GM18508 (cell line): ENCODE measurements around the gene KRTAP7-1.

Experiments used
- ATAC-seq: cut with Tn5 transposase; IDR thresholded peaks from one replicate; pipeline ENCODE4 v1.9.1; 2021; ENCODE audit warnings: moderate number of reproducible peaks; ENCODE audit not compliant: insufficient read depth, unreplicated experiment

The KRTAP7-1 gene, protein sequence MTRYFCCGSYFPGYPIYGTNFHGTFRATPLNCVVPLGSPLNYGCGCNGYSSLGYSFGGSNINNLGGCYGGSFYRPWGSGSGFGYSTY

DNA sequence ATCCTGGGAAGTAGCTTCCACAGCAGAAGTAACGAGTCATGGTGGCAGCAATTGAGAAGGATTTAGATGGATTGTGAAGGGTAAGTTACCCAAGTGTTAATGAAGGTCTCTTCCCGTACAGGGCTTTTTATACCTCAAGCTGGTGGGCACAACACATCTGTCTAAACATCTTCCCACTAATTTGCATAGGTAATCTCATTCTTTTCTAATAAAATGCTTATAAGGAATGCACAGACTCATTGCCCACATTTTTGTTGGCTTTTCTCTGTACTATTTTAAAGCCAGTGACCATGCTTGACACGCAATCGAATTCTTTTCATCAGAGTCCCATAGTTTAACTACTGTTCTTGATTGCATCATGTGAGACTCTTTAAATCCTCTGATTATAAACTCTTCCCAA lies at the start of gene KRTAP7-1:
Gene KRTAP7-1, minus strand, starts transcription at position 101 of the 400 bp plus-strand sequence. Its CDS starts 61 bp downstream, at position 40.
- no peak for ATAC-seq

DNA sequence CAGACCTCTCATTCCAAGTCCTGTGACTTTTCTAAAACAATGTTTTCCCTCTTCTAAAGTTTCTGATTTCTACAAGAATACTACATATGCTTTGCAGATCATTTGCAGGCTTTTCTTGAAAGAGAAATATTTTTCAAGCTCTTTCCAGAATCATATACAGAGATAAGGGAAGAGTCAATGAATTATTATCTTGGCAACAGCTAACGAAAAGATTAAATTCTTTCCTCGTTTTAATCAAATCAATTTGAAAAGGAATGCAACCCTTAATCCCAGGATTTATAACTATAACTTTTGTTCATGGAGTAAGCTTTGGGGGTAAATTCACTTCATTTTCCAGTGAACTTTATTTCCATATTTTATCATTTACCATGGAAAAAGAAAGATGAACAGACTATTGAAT lies 45.0 kb upstream of the KRTAP7-1 start:
- no peak for ATAC-seq

GRCh38 chr21:30847627-30848500 lies 18.3 kb upstream of the KRTAP7-1 start:
- no peak for ATAC-seq

DNA sequence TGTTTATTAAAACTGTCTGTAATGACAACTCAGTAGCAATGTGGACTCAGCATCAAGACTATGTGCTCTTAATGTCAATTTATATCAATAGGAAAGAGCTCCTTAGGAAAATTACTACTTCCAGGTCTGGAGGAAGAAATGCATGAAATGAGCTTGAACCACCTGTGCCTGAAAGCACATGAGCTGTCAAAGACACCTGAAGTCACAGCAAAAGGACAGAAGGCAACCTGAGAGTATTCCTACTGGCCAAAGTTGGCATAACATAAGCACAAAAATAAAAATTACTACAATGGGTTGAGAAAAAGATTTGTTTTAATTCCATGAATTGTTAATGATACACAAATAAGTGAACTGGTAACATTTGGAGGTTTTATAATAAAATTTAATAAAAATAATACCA lies 13.4 kb upstream of the KRTAP7-1 start:
- no peak for ATAC-seq

- no peak for ATAC-seq
These were observed 9.7 kb upstream of the KRTAP7-1 start for GRCh38 chr21:30839304-30839703.

GRCh38 chr21:30838536-30838935 lies 9.0 kb upstream of the KRTAP7-1 start:
- ATAC-seq: no peak

GRCh38 chr21:30831194-30831765 lies 1.7 kb upstream of the KRTAP7-1 start:
- ATAC-seq: no peak

GRCh38 chr21:30818837-30819610 lies 10.5 kb downstream of the KRTAP7-1 start:
- ATAC-seq: no peak

DNA sequence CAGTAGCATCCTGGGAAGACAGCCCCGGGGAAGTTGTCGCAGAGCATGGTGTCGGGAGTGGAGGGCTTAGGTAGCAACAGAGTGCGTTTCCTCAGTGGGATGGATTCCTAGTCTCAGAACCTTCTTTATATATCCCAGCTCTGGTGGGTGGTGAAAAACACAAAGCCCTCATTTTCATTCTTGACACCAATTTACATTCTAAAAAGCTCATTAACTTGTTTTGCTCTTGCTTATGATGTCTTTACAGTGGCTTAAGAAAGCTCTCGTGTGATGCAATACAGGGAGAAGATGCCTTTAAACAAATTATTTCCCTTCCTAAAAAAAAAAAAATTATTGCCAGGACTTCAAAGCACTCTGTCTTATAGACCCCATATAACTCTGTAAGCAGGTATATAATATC lies 16.4 kb downstream of the KRTAP7-1 start, which contains the start of gene KRTAP8-1:
Gene KRTAP8-1, minus strand, starts transcription at position 101 of the 400 bp plus-strand sequence. Its CDS starts 54 bp downstream, at position 47.
- ATAC-seq: no peak

- ATAC-seq: no peak
These were observed 29.0 kb downstream of the KRTAP7-1 start for GRCh38 chr21:30800605-30801004.

DNA sequence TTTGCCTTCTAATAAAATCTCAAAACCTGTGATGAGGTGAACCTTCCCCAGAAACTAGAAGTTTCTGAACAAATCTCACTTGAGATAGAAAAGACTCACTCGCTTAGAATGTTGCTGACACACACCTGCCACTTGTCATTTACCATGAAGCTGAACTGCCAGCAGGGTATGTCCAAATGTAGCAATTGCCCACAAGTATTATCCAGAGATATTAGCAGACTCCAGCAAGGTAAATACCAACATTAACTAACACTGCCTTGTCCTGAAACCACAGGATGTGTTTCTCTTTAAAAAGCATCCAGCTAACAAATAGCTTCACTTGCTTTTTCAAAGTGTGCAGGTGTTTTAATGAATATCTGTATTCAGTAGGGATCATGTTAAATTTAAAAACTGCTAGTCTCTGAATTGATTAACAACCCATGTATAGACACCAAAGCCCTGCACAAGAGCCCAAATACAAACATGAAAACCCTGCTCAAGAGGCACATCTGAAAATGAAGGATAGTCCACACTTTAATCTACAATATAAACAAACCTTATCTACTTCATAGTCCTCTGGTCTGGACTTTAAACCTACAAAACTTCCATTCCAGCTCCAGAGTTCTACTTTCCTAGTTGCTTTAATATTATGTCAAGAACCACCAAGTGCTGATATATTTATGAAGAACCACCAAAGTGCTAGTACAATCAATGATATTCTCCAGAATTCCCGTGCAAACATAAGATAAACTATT lies 35.8 kb downstream of the KRTAP7-1 start:
- ATAC-seq: no peak

GRCh38 chr21:30779249-30779648 lies 50.3 kb downstream of the KRTAP7-1 start:
- ATAC-seq: no peak
